Endothelial cell of umbilical vein (primary cell): Measurements from ENCODE around the gene INTS11. TPM values are rescaled to one million over a fixed set of nuclear protein-coding genes. Genes with fewer than 3 reads are reported as not detected.

Source experiments
- BruUV-seq: library from RNA; stranded (reverse); fragments of 400-500 nt; replicated peaks from 2 replicates; lab custom pipeline; 2021; lab: Mats Ljungman, UMichigan
- CTCF ChIA-PET: fragments of 300-600, 350-600 bp; sonication (Branson Sonifier 250); formaldehyde crosslinking; loops from one replicate; lab custom pipeline; 2021; ENCODE audit warnings: antibody characterized with exemption, inconsistent platforms; lab: Charles Lee
- POLR2A ChIA-PET: fragments of 300-600, 350-600 bp; sonication (Branson Sonifier 250); formaldehyde crosslinking; loops from one replicate; lab custom pipeline; 2021; ENCODE audit warnings: antibody characterized with exemption, inconsistent platforms; lab: Charles Lee
- DNase-seq: peaks from one replicate; pipeline ENCODE4 v3.0.0-alpha.2; 2011; ENCODE audit warnings: low read depth, low spot score
- FAIRE-seq: peaks from 2 replicates; lab custom pipeline; 2011; peaks lifted over from hg19 to GRCh38; lab: Jason Lieb, UNC
- H2AFZ ChIP-seq: 2 replicates; pipeline ENCODE4 v1.6.0; 2012; ENCODE audit warnings: low read depth, low read length, control low read depth, inconsistent platforms
- H3K27ac ChIP-seq: 2 replicates; pipeline ENCODE4 v1.5.1; 2011; ENCODE audit warnings: low read depth, mild to moderate bottlenecking, control low read depth, low read length, moderate library complexity; ENCODE audit not compliant: insufficient read depth
- H3K27me3 ChIP-seq, 2 experiments: 2 replicates each; pipeline versions ENCODE4 v1.6.0 to v1.6.1; 2011; ENCODE audit warnings: low read length in 2 of 2, mixed read lengths in 1 of 2; ENCODE audit not compliant: control insufficient read depth in 2 of 2, insufficient read depth in 2 of 2
- H3K36me3 ChIP-seq, 2 experiments: 2 replicates in 1 of 2; 3 replicates in 1 of 2; pipeline ENCODE4 v1.5.1; 2011; ENCODE audit warnings: low read length in 2 of 2, mild to moderate bottlenecking in 1 of 2, moderate library complexity in 1 of 2; ENCODE audit not compliant: control insufficient read depth in 2 of 2, insufficient read depth in 2 of 2; ENCODE audit errors: extremely low read depth in 1 of 2
- H3K4me1 ChIP-seq: 3 replicates; pipeline ENCODE4 v1.5.1; 2011; ENCODE audit warnings: mild to moderate bottlenecking, low read length; ENCODE audit not compliant: control insufficient read depth, insufficient read depth; ENCODE audit errors: extremely low read depth
- H3K4me2 ChIP-seq: 2 replicates; pipeline ENCODE4 v1.6.1; 2011; ENCODE audit warnings: low read length, control low read depth, mixed read lengths; ENCODE audit not compliant: insufficient read depth
- H3K4me3 ChIP-seq, 3 experiments: fragments of 200-600 bp in 1 of 3; sonication (generic), shearing (Covaris generic) in 1 of 3; replicated peaks in 1 of 3; 2 replicates each; pipeline ENCODE4 v1.5.1; 2011 to 2016; ENCODE audit warnings: control low read depth in 3 of 3, low read length in 3 of 3, mild to moderate bottlenecking in 2 of 3, inconsistent platforms in 1 of 3, low read depth in 1 of 3, moderate library complexity in 1 of 3; ENCODE audit not compliant: insufficient read depth in 1 of 3
- H3K79me2 ChIP-seq: 2 replicates; pipeline ENCODE4 v1.6.0; 2012; ENCODE audit warnings: low read length, inconsistent platforms; ENCODE audit not compliant: control insufficient read depth, insufficient read depth
- H3K9ac ChIP-seq: replicated peaks from 2 replicates; pipeline ENCODE3; 2011; ENCODE audit warnings: low read length, control low read depth; ENCODE audit not compliant: insufficient read depth; ENCODE audit errors: extremely low read depth
- H3K9me1 ChIP-seq: replicated peaks from 3 replicates; pipeline ENCODE4 v1.6.0; 2011; ENCODE audit warnings: mild to moderate bottlenecking, low read length; ENCODE audit not compliant: control insufficient read depth, insufficient read depth; ENCODE audit errors: extremely low read depth
- H3K9me3 ChIP-seq: replicated peaks from 2 replicates; pipeline ENCODE4 v1.5.1; 2012; ENCODE audit warnings: low read length, inconsistent platforms; ENCODE audit not compliant: control insufficient read depth, insufficient read depth
- H4K20me1 ChIP-seq: replicated peaks from 2 replicates; pipeline ENCODE3; 2011; ENCODE audit warnings: mild to moderate bottlenecking, low read length; ENCODE audit not compliant: control insufficient read depth, insufficient read depth; ENCODE audit errors: extremely low read depth
- EZH2 ChIP-seq: IDR thresholded peaks from 2 replicates; pipeline ENCODE4 v1.6.1; 2012; ENCODE audit warnings: borderline replicate concordance, low read depth, mild to moderate bottlenecking, moderate library complexity, low read length, inconsistent platforms; ENCODE audit not compliant: severe bottlenecking
- FOS ChIP-seq: IDR thresholded peaks from 2 replicates; pipeline ENCODE4 v1.6.1; 2011; ENCODE audit warnings: mild to moderate bottlenecking, low read length, moderate library complexity, borderline replicate concordance; ENCODE audit not compliant: insufficient read depth
- GATA2 ChIP-seq: IDR thresholded peaks from 2 replicates; pipeline ENCODE4 v1.7.0; 2011; ENCODE audit warnings: low read depth, mild to moderate bottlenecking, moderate library complexity, mixed read lengths, low read length; ENCODE audit not compliant: insufficient read length, insufficient read depth
- JUN ChIP-seq: IDR thresholded peaks from 2 replicates; pipeline ENCODE4 v1.6.1; 2011; ENCODE audit warnings: borderline replicate concordance, low read depth; ENCODE audit not compliant: insufficient read length, insufficient read depth
- MYC ChIP-seq: IDR thresholded peaks from one replicate; pipeline ENCODE4 v1.6.1; 2011; ENCODE audit warnings: mild to moderate bottlenecking, low read depth, low read length
- POLR2A ChIP-seq: IDR thresholded peaks from 2 replicates; pipeline ENCODE4 v1.6.1; 2012; ENCODE audit warnings: low read depth, mild to moderate bottlenecking, control low read depth, low read length
- POLR2AphosphoS5 ChIP-seq: IDR thresholded peaks from 2 replicates; pipeline ENCODE4 v1.6.1; 2012; ENCODE audit warnings: low read depth, mild to moderate bottlenecking, control low read depth, low read length, moderate library complexity; ENCODE audit not compliant: insufficient read depth
- dilution Hi-C: fragments of 300-500 bp; cut with MboI; formaldehyde crosslinking; loops from one replicate; pipeline ENCODE4 v1.15.0; 2019; ENCODE audit warnings: low sequenced_read_pairs; ENCODE audit not compliant: extremely low pct_ligation_motif_present
- intact Hi-C: fragments of 100-400 bp; cut with micrococcal nuclease; formaldehyde crosslinking; loops from one replicate; pipeline ENCODE4 v1.10.0; 2022
- polyA plus RNA-seq, 4 experiments: library from polyadenylated mRNA; depleted of rRNA in 3 of 4; stranded (reverse) in 3 of 4; unstranded in 1 of 4; fragments of >200 nt; gene quantifications; 2 replicates each; pipeline versions ENCODE4 v1.2.1 to v1.2.3, GENCODE V29; 2011 to 2012; ENCODE audit warnings: missing spikeins in 1 of 4
- total RNA-seq: library from RNA; stranded (reverse); gene quantifications from 2 replicates; pipeline ENCODE4 v1.2.3, GENCODE V29; 2021
- TF ChIP-seq, protein P1 (sequence below): IDR thresholded peaks from 2 replicates; pipeline ENCODE4 v1.6.1; 2011; ENCODE audit not compliant: insufficient read depth, insufficient read length
- TF ChIP-seq, protein P2 (sequence below), 2 donors: IDR thresholded peaks; 1 replicate in 1 of 2; 2 replicates in 1 of 2; pipeline ENCODE4 v1.5.1; 2011; ENCODE audit warnings: low read length in 2 of 2, mild to moderate bottlenecking in 2 of 2, moderate library complexity in 2 of 2, control low read depth in 1 of 2, inconsistent platforms in 1 of 2, low read depth in 1 of 2; ENCODE audit not compliant: insufficient read depth in 1 of 2; ENCODE audit errors: extremely low read depth in 1 of 2

The INTS11 gene
- total and polyA plus RNA-seq, 2 donors (not counting 3 experiments of a cell fraction or from before 2014, with no cell fraction given): 132 to 222 TPM

DNA sequence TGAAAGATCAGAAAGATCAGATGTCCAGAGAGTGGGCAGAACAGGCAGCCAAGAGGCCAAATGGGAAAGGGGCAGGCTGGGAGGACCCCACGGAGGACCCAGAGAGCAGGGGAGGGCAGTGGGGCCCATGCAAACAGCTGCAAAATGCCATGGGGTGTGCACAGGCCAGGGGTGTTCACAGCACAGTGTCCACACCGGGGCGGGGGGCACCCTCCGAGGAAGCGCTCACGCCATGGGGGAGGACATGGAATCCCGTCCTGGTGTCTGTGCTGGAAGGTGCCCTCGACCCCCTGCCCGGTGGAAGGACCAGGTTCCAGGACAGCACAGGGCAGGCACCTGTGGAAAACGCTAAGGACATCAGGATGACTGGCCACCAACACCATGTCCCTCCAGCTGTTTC is 1.5 kb downstream of the INTS11 start:
- Histone ChIP-seq H3K4me3 (no peak overlapping the region), H3K79me2 (peaks cover 54% of the 10 kb centered on the region), H3K9ac (no peak overlapping the region), H3K27ac (no peak overlapping the region), H3K4me1 (peaks cover 13% of the 10 kb centered on the region), H3K9me1 (no peaks in the 10 kb centered on the region), H3K36me3 (peaks cover 0 to 14% of the 10 kb centered on the region in 2 experiments), H3K27me3 (no peaks in the 10 kb centered on the region), H4K20me1 (peaks cover 5% of the 10 kb centered on the region), H3K9me3 (no peaks in the 10 kb centered on the region), H2AFZ (no peak overlapping the region), H3K4me2 (no peak overlapping the region)
- dilution Hi-C loops (no loop called here), intact Hi-C loops (no loop called here)
- no peak for FAIRE-seq
- CTCF ChIA-PET: no interaction called here
- POLR2A ChIA-PET: no interaction called here
- TF ChIP-seq POLR2A: no peak
- TF ChIP-seq, protein P1, sequence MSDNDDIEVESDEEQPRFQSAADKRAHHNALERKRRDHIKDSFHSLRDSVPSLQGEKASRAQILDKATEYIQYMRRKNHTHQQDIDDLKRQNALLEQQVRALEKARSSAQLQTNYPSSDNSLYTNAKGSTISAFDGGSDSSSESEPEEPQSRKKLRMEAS: no peak
- no peak for TF ChIP-seq GATA2
- TF ChIP-seq JUN: no peak
- TF ChIP-seq, protein P2, sequence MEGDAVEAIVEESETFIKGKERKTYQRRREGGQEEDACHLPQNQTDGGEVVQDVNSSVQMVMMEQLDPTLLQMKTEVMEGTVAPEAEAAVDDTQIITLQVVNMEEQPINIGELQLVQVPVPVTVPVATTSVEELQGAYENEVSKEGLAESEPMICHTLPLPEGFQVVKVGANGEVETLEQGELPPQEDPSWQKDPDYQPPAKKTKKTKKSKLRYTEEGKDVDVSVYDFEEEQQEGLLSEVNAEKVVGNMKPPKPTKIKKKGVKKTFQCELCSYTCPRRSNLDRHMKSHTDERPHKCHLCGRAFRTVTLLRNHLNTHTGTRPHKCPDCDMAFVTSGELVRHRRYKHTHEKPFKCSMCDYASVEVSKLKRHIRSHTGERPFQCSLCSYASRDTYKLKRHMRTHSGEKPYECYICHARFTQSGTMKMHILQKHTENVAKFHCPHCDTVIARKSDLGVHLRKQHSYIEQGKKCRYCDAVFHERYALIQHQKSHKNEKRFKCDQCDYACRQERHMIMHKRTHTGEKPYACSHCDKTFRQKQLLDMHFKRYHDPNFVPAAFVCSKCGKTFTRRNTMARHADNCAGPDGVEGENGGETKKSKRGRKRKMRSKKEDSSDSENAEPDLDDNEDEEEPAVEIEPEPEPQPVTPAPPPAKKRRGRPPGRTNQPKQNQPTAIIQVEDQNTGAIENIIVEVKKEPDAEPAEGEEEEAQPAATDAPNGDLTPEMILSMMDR (IDR thresholded peaks at IDR 0.05; ENCODE audit: extremely low read depth in 1 of 2, insufficient read depth in 1 of 2, low read depth in 1 of 2, low read length in 2 of 2): no peak
- no peak for TF ChIP-seq EZH2
- no peak for TF ChIP-seq MYC
- TF ChIP-seq FOS: no peak
- no peak for TF ChIP-seq POLR2AphosphoS5
- DNase-seq: no peak
- no TSS peak for BruUV-seq
